ELR (cell line): Measurements from ENCODE around the gene DNAJC22.
"Not testable (repeated sequence)": the region's sequence is repeated elsewhere in the genome, so short reads cannot be mapped to it uniquely, and the experiment has no call there.

ENCODE experiments used
- DNase-seq: peaks from one replicate; pipeline ENCODE4 v3.0.0-alpha.2; 2015; ENCODE audit warnings: low read depth

Gene DNAJC22

DNA sequence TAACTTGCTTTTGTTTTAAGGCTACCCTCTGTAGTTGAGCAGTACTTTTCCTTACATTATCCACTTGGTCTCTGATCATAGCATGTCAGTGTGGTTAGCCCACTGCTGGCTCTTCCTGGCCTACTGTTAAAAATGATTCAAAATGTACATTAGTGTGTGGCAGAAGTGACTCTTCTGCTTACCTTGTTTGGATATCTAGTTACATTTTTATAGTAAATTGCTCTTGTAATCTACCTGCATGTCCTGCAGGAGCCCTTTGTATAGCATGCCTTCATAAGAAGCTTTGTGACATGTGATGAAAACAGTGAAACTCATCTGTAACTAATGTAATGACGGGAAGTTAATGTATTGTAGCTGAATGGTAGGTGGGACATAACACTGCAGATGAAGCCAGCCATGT is 28.7 kb downstream of the DNAJC22 start:
- no peak for DNase-seq

DNA sequence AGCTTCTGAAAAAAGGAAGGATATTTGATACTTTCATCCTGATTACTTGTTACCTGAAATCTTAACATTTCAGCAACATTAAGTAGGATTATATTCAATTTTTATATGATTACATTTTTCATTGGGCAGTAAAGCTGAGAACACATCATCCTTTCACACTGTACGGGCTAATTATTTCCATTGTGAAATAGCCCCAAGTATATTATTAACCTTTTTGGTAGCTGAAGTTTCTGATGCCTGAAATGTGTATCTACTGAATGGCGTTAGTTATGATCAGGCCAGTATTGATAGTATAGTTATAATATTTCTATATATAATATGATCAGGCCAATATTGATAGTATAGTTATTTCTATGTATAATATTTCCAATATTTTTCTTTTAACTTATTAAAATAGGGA is 30.7 kb downstream of the DNAJC22 start:
- DNase-seq = no peak

DNA sequence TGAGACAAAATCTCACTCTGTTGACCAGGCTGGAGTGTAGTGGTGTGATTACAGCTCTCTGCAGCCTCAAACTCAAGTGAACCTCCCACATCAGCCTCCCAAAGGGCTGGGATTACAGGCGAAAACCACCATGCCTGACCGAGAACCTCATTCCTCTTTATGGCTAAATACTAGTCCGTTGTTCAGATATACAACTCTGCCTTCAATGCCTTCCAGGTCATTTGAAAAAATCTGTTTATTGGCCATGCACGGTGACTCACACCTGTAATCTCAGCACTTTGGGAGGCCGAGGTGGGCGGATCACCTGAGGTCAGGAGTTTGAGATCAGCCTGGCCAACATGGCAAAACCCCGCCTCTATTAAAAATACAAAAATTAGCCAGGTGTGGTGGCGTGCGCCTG is 33.5 kb downstream of the DNAJC22 start:
- DNase-seq = not testable (repeated sequence)

DNA sequence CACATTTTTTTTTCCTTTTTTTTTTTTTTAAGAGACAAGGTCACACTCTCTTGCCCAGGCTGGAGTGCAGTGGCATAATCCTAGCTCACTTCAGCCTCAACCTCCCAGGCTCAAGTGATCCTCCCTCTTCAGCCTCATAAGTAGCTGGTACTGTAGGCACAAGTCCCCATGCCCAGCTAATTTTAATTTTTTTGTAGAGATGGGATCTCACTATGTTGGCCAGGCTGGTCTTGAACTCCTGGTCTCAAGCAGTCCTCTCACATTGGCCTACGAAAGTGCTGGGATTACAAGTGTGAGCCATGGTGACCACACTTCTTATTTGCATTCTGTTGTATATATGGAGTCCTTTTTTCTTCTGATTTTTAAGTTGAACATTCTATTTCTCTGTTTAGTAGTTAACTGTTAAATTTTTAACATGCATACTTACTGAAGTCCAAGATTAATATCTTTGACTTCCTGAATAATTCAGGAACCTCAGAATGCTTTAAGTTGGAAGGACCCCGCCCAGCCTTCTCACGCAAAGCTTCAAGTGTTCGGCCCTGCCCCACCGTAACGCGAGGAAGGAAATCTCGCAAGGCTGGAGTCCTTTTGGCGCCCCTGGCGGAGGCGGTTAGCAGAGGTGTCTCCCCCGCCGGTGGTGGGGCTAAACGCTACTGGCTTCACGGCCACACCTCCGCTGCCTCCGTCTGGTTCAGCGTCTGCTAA is 42.1 kb downstream of the DNAJC22 start:
- no peak for DNase-seq

DNA sequence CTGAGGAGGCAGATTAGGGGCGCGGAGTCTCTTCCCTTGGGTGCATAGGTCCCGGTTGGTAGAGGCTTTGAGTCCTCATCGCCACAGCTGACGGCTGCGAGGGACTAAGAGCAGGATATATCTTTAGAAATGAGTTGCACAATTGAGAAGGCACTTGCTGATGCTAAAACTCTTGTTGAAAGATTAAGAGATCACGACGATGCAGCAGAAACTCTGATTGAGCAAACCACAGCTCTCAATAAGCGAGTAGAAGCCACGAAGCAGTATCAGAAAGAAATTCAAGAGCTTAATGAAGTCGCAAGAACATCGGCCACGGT is 42.7 kb downstream of the DNAJC22 start:
- DNase-seq = no peak

DNA sequence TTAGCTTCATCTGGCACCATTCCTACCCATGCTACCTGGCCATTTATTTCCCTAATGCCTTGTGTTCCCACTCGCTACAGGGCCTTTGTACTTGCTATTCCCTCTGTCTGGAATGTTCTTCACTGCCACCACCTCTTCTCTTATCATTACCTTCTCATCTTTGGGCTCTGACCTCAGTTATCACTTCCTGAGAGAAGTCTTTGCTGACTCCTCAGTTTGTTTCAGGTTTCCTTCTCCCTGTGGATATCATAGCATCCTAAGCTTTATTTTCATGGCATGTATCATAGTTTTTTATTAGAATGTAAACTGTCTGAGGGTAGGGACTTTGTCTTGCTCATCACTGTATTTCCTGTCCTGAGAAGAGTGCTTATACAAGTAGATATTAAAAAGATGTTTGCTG is 50.3 kb downstream of the DNAJC22 start:
- no peak for DNase-seq

DNA sequence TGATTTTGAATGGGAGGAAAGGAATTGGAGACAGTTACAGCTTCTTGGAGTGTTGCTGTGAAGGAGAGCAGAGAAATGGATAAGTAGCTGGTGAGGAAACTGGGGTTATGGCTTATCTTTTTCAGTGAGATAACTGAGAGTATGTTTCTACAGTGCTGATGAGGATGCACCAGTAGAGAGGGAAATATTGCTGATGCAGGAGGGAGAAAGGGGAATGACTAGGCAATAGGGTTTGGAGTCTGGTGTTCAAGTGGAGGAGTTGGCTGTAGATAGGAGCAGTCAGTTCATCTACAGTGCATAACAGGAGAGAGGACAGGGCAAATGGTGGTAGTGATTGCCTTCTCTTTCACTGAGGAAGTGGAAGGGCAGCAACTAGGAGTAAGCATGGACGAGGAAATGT is 53.6 kb downstream of the DNAJC22 start:
- no peak for DNase-seq
